Activated gamma-delta T cell (primary cell): ENCODE results near the gene TNFRSF6B.

ENCODE experiments used
- DNase-seq: peaks from one replicate; lab custom pipeline; 2025; lab: John Stamatoyannopoulos, UW

The TNFRSF6B gene

DNA sequence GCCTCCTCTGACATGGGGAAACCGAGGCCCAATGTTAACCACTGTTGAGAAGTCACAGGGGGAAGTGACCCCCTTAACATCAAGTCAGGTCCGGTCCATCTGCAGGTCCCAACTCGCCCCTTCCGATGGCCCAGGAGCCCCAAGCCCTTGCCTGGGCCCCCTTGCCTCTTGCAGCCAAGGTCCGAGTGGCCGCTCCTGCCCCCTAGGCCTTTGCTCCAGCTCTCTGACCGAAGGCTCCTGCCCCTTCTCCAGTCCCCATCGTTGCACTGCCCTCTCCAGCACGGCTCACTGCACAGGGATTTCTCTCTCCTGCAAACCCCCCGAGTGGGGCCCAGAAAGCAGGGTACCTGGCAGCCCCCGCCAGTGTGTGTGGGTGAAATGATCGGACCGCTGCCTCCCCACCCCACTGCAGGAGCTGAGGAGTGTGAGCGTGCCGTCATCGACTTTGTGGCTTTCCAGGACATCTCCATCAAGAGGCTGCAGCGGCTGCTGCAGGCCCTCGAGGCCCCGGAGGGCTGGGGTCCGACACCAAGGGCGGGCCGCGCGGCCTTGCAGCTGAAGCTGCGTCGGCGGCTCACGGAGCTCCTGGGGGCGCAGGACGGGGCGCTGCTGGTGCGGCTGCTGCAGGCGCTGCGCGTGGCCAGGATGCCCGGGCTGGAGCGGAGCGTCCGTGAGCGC is 1.6 kb downstream of the TNFRSF6B start:
- DNase-seq = no peak

DNA sequence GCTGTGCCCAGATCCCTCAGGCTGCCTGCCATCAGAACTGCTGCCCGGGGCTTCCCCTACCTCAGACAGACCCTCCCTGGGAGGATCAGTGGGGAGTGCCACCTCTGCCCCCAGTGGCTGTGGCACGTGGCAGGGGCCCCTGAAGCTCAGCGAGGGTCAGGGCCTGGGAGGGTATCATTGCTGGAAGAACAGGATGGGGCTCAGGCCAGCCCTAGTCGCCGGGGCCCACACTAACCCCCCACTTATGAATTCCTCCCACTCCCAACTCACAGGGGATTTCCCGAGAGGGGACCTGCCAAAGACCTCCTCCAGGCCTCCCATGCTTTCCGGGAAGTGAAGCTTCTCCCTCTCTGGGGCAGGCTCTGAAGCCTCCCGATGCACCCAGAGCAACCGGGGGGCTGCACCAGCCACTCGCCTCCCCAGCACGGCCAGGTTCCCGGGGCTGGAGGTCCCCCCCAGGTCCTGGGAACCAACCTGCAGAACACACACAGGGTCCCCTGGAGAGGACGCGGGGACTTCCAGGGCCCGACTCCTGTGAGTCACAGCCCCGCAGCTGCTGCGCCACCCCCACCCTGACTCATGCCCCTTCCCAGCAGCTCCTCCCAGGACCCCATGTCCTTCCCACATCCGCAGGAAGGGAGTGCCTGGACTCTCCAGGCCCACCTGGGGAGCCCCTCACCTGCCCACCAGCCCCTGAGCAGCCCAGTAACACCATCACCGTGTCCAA is 2.5 kb downstream of the TNFRSF6B start:
- DNase-seq = no peak

DNA sequence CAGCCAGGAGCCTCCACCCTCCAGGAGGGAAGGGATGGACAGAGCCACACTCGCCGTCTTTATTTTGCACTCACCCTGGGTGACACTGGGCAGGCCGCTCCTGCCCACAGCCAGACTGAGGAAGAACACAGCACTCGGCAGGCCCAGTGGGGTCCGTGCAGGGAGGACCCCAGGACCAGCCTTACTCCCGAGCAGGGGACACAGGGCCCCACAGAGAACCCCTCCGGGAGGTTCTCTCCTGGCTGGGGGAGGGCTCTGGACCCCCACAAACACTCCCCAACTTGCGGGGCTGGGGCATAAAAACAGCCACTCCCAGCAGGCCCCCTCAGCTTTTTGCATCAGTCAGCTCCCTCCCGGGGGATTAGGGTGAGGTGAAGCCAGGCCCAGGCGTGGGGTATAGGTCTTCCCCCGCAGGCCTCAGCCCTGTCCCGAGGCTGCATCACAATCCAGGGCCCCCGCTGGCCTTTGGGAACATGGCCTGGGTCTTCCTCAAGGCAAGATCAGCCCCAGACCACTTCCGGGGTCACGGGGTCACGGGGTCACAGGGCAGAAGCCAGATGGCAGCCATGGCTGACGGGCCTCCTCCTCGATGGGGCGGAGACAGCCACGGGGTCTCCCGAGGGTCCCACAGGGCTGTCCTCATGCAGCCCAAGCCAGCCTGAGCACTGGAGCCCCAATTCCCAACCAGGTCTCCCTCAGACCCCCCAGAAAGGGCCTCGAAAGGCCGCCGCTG is 3.2 kb downstream of the TNFRSF6B start:
- no peak for DNase-seq

DNA sequence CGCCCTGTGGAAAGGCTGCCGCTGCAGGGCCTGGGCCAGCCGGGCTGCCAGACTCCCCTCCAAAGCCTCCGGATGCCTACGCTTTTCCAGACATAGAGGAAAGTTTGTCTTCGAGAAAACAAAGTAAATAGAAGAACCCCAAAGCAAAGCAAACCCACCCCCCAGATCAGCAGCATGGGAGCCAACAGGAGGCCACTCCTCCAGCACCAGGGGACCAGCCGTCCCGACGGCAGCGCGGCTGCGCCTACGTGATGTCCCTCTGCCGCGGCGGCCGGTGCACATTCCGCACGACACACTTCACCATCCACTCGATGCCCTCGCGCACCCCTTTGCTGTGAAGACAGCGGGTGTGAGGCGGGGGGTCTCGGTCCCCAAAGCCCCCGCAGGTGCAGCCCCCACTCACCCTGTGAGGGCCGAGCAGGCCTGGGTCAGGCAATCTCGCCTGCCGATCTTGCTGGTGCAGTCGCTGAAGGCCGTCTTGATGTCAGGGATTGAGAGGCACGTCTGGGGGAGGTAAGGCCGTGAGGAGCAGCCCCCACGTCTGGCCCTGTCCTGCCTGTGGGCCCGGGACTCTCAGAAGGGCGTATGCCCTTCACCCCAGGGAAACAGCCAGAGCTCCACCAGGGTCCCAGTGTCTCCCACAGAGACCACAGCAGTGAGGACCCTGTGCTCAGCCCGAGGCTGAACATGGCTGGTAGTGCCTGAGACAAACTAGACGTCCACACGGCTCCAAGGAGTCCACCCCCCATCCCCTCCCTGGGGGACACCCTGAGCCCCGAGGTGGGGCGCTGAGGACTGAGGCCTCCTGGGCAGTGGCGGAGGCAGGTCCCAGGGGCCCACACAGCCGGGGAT is 4.0 kb downstream of the TNFRSF6B start:
- no peak for DNase-seq

DNA sequence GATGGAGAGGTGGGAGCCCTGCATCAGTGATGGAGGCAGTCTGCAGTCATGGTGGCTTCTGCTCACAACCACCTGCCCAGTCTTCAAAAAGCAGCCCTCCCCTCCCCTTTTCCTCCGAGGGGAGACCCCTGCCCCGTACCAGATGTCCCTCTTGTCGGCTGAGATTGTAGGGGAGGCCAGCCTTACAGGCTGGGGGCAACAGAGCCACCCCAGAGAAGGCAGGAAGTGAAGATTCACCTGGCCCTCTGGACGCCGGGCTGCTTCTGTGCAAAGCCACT is 4.5 kb downstream of the TNFRSF6B start:
- no peak for DNase-seq

DNA sequence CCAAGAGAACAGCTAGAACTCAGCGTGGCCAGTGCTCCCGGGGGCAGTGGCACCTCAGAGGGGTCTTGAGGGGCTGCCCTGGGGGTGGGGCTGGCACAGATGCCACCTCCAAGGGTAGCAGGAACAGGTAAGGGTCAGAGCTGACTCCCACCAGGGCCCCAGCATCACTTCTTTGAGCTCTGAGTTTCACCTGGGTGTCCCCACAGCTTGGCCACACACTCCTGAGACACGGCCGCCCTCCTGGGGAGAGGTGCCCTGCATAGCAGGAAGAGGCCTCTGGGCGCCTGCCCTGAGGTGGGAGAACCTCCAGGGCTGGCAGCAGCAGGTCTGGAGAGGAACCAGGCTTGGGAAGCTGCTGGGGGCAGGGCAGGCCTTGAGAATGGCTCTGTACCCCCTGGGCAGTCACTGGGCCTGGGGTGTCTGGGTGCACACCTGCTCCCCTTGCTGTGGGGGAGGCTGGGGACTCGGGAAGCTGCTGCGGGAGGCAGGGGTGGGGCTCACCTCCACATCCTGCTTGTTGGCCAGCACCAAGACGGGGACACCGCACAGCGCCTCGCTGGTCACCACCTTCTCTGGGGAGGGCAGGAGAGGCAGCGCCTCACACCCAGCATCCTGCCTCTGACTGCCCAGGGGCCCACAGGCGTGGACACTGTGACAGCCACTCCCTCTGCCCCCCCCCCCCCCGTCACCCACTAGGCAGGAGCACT is 5.0 kb downstream of the TNFRSF6B start:
- DNase-seq = no peak

DNA sequence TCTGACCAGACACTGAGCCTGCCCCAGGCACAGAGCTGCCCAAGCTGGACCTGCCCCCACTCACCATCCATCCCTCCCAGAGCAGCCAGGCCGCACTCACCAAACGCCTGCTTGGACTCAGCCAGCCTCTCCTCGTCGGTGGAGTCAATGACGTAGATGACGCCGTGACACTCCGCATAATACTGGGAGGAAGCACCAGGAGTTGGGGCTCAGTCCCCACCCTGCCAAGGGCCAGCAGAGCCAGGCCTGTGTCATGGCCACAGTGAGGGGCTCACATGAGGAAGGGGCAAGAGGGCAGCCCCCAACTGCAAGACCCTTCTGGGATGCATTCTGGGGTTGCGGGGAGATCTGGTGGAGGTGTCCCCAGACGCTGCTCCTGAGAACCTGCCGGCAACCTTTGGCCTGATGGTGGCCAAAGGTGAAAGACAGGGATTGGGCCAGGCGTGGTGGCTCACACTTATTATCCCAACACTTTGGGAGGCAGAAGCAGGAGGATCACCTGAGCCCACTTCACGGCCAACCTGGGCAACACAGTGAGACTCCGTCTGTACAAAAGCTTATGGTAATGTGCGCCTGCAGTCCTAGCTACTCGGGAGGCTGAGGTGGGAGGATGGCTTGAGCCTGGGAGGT is 5.7 kb downstream of the TNFRSF6B start:
- no peak for DNase-seq

DNA sequence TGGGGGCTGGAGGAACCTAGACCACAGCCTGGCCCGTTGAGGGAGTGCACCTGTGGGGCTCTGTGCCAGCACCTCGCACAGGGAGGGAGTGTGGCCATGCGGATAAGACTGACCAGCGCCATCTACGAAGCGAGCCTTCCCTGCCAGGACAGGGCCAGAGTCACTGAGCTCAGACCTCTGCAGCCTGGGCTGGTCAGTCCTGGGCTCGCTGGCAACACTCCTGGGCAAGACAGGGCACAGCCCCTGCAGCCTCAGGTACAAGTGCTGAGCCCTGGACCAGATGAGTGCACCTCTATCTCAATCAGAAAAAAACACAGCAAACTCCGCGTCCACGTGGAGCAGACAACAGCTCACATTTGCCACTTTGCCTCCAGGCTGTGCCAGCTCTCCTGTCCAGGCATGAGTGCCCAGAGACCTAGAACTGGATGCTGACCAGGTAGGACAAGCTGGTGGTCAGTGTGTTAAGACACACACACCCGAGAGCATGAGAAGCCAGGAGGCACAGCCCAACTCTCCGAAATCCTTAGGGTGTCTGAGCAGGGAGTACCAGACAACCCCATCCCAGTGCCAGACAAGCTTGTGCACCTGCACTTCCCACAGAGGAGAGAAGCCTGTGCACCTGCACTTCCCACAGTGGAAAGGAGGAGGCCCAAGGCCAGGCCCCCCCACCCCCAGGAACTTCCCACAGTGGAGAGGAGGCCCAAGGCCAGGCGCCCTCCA is 6.5 kb downstream of the TNFRSF6B start:
- DNase-seq = no peak

DNA sequence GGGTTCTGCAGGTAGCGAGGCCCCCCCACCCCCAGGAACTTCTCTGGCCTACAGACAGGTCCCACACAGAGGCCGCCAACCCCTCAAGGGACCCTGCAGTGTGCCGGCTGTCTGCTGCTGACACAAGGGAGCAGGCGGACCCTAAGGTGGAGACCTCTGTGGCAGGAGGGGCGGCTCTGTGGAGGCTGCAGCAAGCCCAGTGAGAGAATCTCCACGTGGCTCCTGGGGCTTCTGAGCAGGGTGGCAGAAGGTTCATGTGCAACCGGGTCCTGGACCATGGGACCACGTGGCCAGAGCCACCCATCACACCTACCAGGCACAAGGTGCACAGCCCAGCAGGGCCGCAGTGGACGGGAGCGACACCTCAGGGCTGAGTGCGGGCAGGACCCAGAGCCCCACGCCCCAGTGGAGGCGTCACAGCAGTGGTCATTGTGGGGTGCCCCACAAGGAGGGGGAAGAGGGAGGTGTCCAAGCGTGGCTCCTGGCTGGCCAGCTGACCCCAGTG is 7.1 kb downstream of the TNFRSF6B start:
- no peak for DNase-seq

DNA sequence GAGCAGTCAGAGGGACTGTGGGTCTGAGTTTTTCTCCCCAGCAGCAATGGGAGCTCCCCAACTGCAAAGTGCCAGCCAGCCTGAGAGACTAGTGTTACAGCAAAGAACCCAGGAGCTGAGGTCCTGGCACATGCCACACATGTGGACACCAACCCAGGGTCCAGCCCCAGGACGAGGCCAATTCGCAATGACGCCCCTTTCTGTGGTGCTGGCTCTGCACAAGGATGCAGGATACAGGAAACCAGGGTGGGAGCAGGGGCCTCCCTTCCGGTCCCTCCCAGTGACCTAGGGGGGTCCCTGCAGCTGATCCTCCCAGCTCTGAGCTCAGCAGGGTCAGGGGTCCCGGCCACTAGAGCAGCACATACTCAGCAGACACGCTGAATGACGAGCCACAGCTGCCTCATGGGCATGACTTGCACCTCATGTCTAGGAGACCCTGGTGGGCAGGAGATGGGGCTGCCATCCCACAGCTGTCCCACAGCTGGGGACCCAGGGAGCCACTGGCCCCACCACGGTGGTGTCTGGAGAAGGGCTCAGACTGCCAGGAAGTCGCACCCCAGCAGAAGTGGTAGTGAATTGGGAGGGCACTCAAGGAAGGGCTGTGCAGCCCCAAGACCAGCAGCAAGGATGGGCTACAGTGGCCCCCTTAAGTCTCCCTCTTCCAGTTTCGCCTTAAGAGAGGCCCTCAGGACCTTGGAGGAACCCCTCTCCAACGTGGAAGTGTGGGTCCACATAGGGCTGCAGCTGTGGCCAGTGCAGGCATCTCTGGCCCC is 7.7 kb downstream of the TNFRSF6B start:
- DNase-seq = no peak

DNA sequence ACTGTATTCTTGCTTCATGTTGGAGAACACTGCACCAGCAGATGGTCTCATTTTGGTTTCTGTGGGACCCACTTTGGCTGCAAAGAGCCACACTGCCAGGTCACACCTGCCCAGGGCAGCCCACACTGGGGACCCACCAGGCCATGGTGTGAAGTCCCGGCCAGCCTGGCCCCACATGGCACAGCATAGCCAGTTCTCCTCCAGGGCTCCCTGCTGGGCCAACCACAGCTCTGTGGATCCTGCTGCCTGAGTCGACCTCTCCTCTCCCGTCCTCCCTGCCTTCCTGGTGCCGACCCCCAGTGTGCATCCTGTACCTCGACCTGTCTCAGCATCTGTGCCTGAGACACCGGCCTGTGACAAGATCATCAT is 8.3 kb downstream of the TNFRSF6B start:
- DNase-seq = no peak

DNA sequence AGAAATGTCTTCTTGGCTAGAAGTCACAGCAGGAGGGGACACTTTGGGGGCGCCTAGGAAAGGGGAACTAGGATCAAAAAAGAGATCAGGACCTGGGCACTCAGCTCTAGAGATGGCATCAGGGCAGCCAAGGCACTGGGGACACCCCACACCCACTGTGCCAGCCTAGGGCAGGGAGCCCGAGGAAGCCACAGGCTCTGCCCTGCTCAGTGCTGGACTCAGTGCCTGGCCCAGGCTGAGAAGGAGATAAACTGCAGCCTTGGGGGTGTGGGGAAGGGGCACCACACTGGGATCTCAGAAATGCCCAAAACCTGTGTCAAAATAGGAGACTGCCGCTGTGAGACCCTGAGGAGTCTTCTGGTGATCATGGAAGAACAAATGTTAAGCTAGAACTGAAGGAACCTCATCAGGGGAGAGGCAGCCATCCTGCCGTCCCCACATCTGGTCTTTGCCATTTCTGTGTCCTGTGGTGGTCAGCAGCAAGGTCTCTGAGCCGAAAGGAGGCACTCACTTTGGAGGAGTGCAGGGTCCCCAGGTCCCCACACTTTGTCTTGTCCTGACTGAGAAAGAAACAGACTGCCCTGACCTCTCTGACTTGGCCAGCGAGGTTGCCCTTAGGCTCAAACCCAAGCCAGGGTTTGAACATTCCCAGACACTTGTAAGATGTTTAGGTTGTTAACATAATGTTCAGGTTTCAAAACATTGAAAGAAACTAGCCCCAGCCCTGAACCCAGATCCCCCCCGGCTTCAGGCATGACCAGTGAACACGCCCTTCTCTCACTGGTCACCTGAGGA is 9.0 kb downstream of the TNFRSF6B start:
- DNase-seq = no peak

DNA sequence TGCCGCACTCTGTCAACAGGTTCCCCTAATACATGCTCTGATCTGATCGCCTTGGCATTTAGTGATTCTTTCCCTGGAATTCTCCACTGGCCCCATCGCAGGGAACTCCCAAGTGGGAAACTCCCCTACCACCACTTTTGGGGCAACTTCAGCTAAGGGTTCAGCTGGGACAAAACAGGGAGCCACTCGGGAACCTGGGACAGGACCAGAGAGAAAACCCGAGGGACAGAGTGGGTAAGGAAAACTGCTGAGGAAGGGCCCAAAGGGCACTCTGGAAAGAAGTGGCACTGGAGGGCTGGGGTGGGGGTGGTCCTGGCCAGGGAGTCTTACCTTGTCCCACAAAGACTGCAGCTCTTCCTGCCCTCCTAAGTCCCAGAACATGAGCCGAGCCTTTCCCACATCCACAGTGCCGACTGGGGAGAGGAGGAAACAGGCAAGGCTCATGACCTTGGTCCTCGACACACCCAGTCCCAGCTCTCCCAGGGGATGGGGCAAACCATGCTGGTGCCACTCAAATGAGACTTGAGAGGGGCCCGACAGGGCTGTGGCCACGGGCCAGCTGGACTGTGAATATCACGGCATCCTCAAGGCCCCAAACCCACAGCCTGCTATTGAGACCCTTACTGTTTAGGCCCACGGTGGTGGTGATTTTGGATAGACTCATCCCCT is 9.7 kb downstream of the TNFRSF6B start:
- no peak for DNase-seq

DNA sequence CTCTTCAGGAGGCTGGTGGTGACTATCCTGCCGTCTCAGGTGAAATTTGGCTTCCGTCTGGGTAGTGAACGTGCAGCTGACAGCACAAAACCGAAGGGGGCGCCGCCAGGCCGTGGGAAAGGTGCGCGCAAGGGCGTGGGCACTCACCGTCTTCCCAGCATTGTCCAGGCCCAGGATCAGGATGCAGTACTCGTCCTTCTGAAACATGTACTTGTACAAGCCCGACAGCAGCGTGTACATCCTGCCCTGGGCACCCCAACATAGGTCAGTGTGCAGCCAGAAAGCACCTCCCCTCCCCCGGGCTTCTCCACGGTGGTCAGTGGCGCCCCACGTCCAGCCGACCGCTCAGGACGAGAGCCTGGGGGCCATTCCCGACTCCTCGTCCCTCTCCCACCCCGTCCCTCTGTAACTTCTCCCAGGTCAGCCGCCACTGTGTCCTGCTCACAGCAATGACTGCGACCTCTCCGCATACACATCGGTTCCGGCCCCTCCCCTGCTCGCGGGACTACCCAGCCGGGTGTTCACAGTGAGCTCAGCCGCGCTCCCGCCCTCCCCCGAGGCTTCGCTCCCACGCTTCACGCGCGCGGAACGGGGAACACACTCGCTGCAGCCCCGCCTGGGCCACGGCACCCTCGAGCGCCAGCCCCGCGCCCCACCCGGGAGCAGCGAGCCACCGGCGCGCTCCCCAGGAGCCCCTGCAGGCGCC is 10.6 kb downstream of the TNFRSF6B start:
- DNase-seq = peak; percentile 37

DNA sequence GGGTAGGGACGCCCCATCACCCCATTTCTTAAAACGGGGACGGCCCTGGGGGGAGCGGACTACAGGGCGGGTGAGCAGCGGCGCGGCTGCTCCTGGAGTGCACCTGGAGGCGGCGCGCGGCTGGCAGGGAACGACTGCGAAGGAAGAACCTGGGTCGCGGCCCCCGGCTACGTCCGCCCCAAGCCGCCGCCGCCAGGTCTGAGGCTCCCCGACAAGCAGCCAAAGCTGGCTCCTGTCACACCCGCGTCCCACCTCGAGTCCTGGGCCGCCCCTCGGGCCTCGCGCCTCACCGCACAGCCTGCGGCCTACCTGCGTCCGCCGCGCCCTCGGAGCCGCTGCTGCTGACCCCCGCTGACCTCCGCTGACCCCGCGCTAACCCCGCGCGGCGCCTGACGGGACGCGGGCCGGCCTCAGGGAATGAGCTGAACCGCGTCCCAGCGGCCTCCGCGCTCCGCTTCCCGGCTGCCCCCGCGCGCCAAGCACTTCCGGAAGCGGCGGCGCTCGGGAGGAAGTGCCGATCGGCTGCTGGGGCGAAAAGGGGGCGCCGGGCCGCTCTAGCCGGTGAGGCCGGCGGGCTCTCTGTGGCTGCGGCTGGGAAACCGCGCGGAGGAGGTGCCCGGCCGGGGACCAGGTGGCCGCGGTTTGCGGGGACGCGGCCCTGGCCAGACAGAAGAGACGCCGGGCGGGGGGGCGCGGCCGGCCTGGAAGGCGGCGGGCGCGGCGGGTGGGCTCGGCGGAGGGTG is 11.3 kb downstream of the TNFRSF6B start, which contains the start of the genes ARFRP1 and ZGPAT:
ARFRP1 (minus strand) TSS at position 419 of the 743 bp plus-strand sequence. CDS start 885 bp downstream, outside the sequence.
ZGPAT (plus strand) TSS at position 482 of the 743 bp plus-strand sequence. CDS start 542 bp downstream, outside the sequence.
- DNase-seq = peak; percentile 87
